Measurements from ENCODE around the gene CAMK1G.

DNA sequence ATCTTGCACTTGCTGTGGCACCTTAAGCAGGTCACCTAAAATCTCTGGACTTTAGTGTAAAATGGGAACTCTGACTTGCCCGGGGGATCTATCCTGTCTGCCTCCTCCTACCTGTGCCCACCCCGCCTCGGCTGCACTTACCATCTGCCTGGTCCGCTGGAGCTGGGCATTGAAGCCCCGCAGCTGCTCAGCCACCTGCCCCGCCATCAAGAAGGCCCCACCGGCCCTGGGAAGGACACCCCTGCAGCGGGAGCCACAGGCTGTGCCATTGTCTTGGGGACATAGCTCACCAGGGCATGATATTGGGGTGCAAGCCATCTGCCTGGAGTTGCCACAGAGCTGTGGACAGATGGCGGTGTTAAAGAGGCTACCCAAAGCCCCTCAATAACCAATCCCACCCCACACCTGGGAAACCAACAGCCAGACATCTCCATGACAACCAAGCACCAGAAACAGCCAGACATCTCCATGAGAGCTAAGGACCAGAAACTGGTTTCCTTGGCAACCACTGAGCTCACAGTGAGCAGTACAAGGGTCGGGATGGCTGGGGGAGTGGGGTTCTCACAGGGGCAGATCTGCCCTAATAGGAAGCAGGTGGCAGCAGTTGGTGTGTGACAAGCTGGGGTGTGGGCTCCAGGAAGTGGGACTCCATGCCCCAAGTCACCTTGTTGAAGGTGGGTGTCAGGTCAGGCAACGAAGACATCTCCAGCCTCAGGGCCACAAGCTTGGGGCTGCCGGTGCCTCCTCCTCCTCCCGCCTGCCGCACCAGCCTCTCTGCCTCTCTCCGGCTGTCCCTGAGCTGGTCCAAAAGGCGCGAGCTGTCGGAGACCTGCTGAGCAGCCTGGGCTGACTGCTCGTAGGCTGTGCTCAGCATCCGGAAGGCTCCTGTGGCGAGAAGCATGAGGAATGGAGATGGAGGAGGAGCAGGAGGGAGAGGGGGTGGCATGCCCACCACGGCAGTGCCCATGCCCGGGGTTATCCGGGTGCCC is 39.6 kb downstream of the CAMK1G start:
- TF ChIP-seq ZNF274 (IDR thresholded peaks at IDR 0.05; ENCODE audit: low read depth, low read length): no peak
- TF ChIP-seq CTCF (IDR thresholded peaks at IDR 0.05 in 2 of 3, conservative IDR thresholded peaks at IDR 0.05 in 1 of 3; ENCODE audit: borderline replicate concordance in 1 of 3, insufficient read depth in 1 of 3, low read depth in 2 of 3, low read length in 2 of 3): no peak
- no peak for TF ChIP-seq POLR2AphosphoS5 (IDR thresholded peaks at IDR 0.05; ENCODE audit: low read depth, low read length)
- TF ChIP-seq POLR2A (IDR thresholded peaks at IDR 0.05; ENCODE audit: borderline replicate concordance, extremely low read depth, insufficient read depth, insufficient read length): no peak
